HCT116 (cell line): ENCODE data around the gene FAM13A. TPM values are rescaled to one million over a fixed set of nuclear protein-coding genes. Genes with fewer than 3 reads are reported as not detected.
A peak's percentile ranks its signal among the peaks of the same experiment; 100 is the strongest.

Source experiments
- ATAC-seq: fragments of 200-7000 bp; cut with Tn5 transposase; 2 replicates; pipeline ENCODE4 v1.9.1; 2020; ENCODE audit warnings: mild to moderate bottlenecking, moderate library complexity
- BruUV-seq: library from RNA; stranded (reverse); fragments of 400-500 nt; replicated peaks from 2 replicates; lab custom pipeline; 2021; lab: Mats Ljungman, UMichigan
- CTCF ChIA-PET: fragments of 300-600 bp; sonication (Branson Sonifier 250); formaldehyde crosslinking; loops from one replicate; lab custom pipeline; 2021; ENCODE audit warnings: antibody characterized with exemption; lab: Charles Lee
- POLR2A ChIA-PET: fragments of 300-600, 350-600 bp; sonication (Branson Sonifier 250); formaldehyde crosslinking; loops from one replicate; lab custom pipeline; 2021; ENCODE audit warnings: antibody characterized with exemption; lab: Charles Lee
- RAD21 ChIA-PET, 2 experiments: fragments of 300-600 bp; sonication (Branson Sonifier 250); formaldehyde crosslinking; loops; one replicate each; lab custom pipeline; 2023; ENCODE audit warnings: low total read pairs in 2 of 2; ENCODE audit not compliant: uncharacterized antibody in 2 of 2, unreplicated experiment in 2 of 2, low non-redundant PET in 1 of 2; lab: Charles Lee
- DNase-seq: peaks from one replicate; pipeline ENCODE4 v3.0.0-alpha.2; 2010; ENCODE audit warnings: low read depth, low spot score
- H2AFZ ChIP-seq: fragments of 200-600 bp; shearing (Covaris generic), sonication (generic); 2 replicates; pipeline ENCODE4 v1.6.1; 2017; ENCODE audit warnings: low read depth, mixed run types, mixed read lengths, antibody characterized with exemption, low read length; ENCODE audit not compliant: poor library complexity, severe bottlenecking
- H3K27ac ChIP-seq: 2 replicates; pipeline ENCODE4 v1.5.1; 2012; ENCODE audit warnings: low read depth, low read length
- H3K27me3 ChIP-seq: fragments of 200-600 bp; sonication (generic); 2 replicates; pipeline ENCODE4 v1.6.1; 2016; ENCODE audit warnings: mixed run types, low read length, mixed read lengths; ENCODE audit not compliant: insufficient read depth
- H3K36me3 ChIP-seq, 2 experiments: fragments of 200-500 bp in 1 of 2; fragments of 200-600 bp in 1 of 2; sonication (Bioruptor generic) in 1 of 2; sonication (generic) in 1 of 2; 2 replicates each; pipeline versions ENCODE4 v1.5.1 to v1.6.1; 2014 to 2016; ENCODE audit warnings: low read length in 2 of 2, inconsistent platforms in 1 of 2, mixed read lengths in 1 of 2, mixed run types in 1 of 2; ENCODE audit not compliant: insufficient read depth in 2 of 2, control insufficient read depth in 1 of 2
- H3K4me1 ChIP-seq, 2 experiments: fragments of 200-600 bp in 1 of 2; sonication (generic) in 1 of 2; 2 replicates each; pipeline versions ENCODE4 v1.5.1 to v1.6.1; 2012 to 2017; ENCODE audit warnings: low read length in 2 of 2, inconsistent platforms in 1 of 2, mild to moderate bottlenecking in 1 of 2, mixed read lengths in 1 of 2, mixed run types in 1 of 2, moderate library complexity in 1 of 2; ENCODE audit not compliant: insufficient read depth in 2 of 2, control insufficient read depth in 1 of 2
- H3K4me2 ChIP-seq: fragments of 200-600 bp; sonication (generic); 2 replicates; pipeline ENCODE4 v1.6.1; 2017; ENCODE audit warnings: mixed run types, low read length, mixed read lengths
- H3K4me3 ChIP-seq, 2 experiments: fragments of 200-600 bp in 1 of 2; sonication (generic) in 1 of 2; replicated peaks in 1 of 2; 2 replicates each; pipeline ENCODE4 v1.5.1; 2011 to 2016; ENCODE audit warnings: low read length in 2 of 2, control low read depth in 1 of 2, low read depth in 1 of 2, mild to moderate bottlenecking in 1 of 2, mixed read lengths in 1 of 2, mixed run types in 1 of 2
- H3K79me2 ChIP-seq: fragments of 200-600 bp; sonication (generic); 2 replicates; pipeline ENCODE4 v1.6.1; 2017; ENCODE audit warnings: mild to moderate bottlenecking, mixed run types, low read length, moderate library complexity, mixed read lengths; ENCODE audit not compliant: insufficient read depth
- H3K9ac ChIP-seq: fragments of 200-600 bp; sonication (generic); 2 replicates; pipeline ENCODE4 v1.6.1; 2016; ENCODE audit warnings: low read length, mixed read lengths
- H3K9me2 ChIP-seq: fragments of 200-600 bp; sonication (generic), shearing (Covaris generic); 2 replicates; pipeline ENCODE4 v1.6.1; 2017; ENCODE audit warnings: mixed run types, mild to moderate bottlenecking, moderate library complexity; ENCODE audit not compliant: insufficient read depth
- H3K9me3 ChIP-seq, 2 experiments: fragments of 200-500 bp in 1 of 2; fragments of 200-600 bp in 1 of 2; sonication (Bioruptor generic) in 1 of 2; sonication (generic) in 1 of 2; 2 replicates each; pipeline ENCODE4 v1.6.1; 2014 to 2017; ENCODE audit warnings: low read length in 2 of 2, mixed read lengths in 2 of 2, inconsistent platforms in 1 of 2, low read depth in 1 of 2, mild to moderate bottlenecking in 1 of 2, mixed run types in 1 of 2, moderate library complexity in 1 of 2; ENCODE audit not compliant: control insufficient read depth in 1 of 2, insufficient read depth in 1 of 2
- H4K20me1 ChIP-seq: fragments of 200-600 bp; sonication (generic), shearing (Covaris generic); 2 replicates; pipeline ENCODE4 v1.6.1; 2017; ENCODE audit warnings: mixed run types, mild to moderate bottlenecking, moderate library complexity; ENCODE audit not compliant: insufficient read depth
- EGR1 ChIP-seq: IDR thresholded peaks from 2 replicates; pipeline ENCODE4 v1.6.1; 2012; ENCODE audit warnings: low read depth
- EZH2 ChIP-seq: fragments of 200-600 bp; sonication (generic); IDR thresholded peaks from 2 replicates; pipeline ENCODE4 v1.6.1; 2017; ENCODE audit warnings: antibody characterized with exemption, mixed run types
- EZH2phosphoT487 ChIP-seq: fragments of 200-600 bp; IDR thresholded peaks from 2 replicates; pipeline ENCODE4 v1.6.1; 2018; ENCODE audit warnings: antibody characterized with exemption, borderline replicate concordance
- FOSL1 ChIP-seq: IDR thresholded peaks from 2 replicates; pipeline ENCODE4 v1.6.1; 2012; ENCODE audit warnings: low read depth
- JUND ChIP-seq: IDR thresholded peaks from 2 replicates; pipeline ENCODE4 v1.6.1; 2012
- MAX ChIP-seq: IDR thresholded peaks from 2 replicates; pipeline ENCODE4 v1.6.1; 2012
- SIN3A ChIP-seq: IDR thresholded peaks from 2 replicates; pipeline ENCODE4 v1.6.1; 2012; ENCODE audit warnings: low read depth
- SP1 ChIP-seq: IDR thresholded peaks from 2 replicates; pipeline ENCODE4 v1.6.1; 2012; ENCODE audit warnings: low read depth
- intact Hi-C: fragments of 100-400 bp; cut with micrococcal nuclease; formaldehyde crosslinking; loops from 2 replicates; pipeline ENCODE4 v1.10.0; 2022
- total RNA-seq: library from RNA; stranded (reverse); gene quantifications from one replicate; pipeline ENCODE4 v1.2.1, GENCODE V29; 2021; ENCODE audit not compliant: unreplicated experiment
- TF ChIP-seq, protein P1 (sequence below), 3 experiments: fragments of 200-600 bp in 1 of 3; sonication (generic) in 1 of 3; IDR thresholded peaks in 2 of 3; conservative IDR thresholded peaks in 1 of 3; 2 replicates each; pipeline ENCODE4 v1.5.1; 2012 to 2017; ENCODE audit warnings: low read depth in 2 of 3, low read length in 2 of 3, antibody characterized with exemption in 1 of 3, borderline replicate concordance in 1 of 3, control low read depth in 1 of 3, mild to moderate bottlenecking in 1 of 3, mixed read lengths in 1 of 3, mixed run types in 1 of 3, moderate library complexity in 1 of 3; ENCODE audit not compliant: insufficient read depth in 1 of 3

The FAM13A gene
- total RNA-seq, 1 experiment from 2014 or later, result 17.2 TPM

- TF ChIP-seq MAX (no peak), JUND (peak; percentile 56), SP1 (0 out of 2 replicates have a peak, but pooled peaks have one; percentile 29), FOSL1 (peak; percentile 85)
- no peak overlapping the region for H2AFZ ChIP-seq
- intact Hi-C loops, result no loop called here
- no TSS peak for BruUV-seq
- peaks cover 0 to 16% of the 10 kb centered on the region in 2 experiments; a peak in 2 of 4 replicates for H3K4me1 ChIP-seq
- H3K9me2 ChIP-seq, result no peaks in the 10 kb centered on the region
- no peak overlapping the region for H3K9ac ChIP-seq
- H3K36me3 ChIP-seq, result no peaks in the 10 kb centered on the region
- H3K27me3 ChIP-seq, result no peaks in the 10 kb centered on the region
- H3K9me3 ChIP-seq, result no peaks in the 10 kb centered on the region
- H3K4me3 ChIP-seq, result no peak overlapping the region
- peak overlapping the region; percentile 40 for H3K4me2 ChIP-seq
- no peaks in the 10 kb centered on the region for H3K79me2 ChIP-seq
- DNase-seq (peak; percentile 3), ATAC-seq (peak; percentile 47; the same call in 1 of the 2 replicates)
- no peaks in the 10 kb centered on the region for H4K20me1 ChIP-seq
- RAD21 ChIA-PET, result no interaction called here
- H3K27ac ChIP-seq, result no peak overlapping the region
- POLR2A ChIA-PET, result no interaction called here
- CTCF ChIA-PET, result no interaction called here
Measured at GRCh38 chr4:88964450-88964849, 92.5 kb downstream of the FAM13A start.

DNA sequence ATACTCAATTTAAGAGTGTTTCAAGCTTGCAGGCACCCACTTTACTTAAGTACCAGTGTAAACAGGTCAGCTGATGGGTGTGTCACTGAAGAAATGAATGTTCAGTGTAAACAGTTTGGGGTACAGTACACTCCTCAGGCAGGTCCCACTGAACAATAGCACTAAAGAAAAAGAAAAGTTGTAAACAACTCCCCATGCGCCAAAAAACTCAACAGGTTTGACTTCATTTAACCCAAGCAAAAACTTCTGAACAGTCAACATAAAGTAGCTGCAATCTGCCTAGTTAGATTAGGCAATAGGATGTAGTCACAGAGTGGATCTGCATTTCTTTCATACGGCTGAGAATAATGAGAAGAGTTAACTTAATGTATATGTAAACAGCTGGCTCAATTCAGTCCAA lies 93.2 kb downstream of the FAM13A start:
- ChIA-PET POLR2A (no interaction called here), RAD21 (no interaction called here)
- intact Hi-C loops, result no loop called here

More for the DNA sequence above, 93.2 kb downstream of the FAM13A start:
- Histone ChIP-seq H3K27me3 (no peaks in the 10 kb centered on the region), H3K4me1 (peaks cover 0 to 16% of the 10 kb centered on the region in 2 experiments; a peak in 2 of 4 replicates), H4K20me1 (no peaks in the 10 kb centered on the region), H3K4me3 (no peak overlapping the region), H3K36me3 (no peaks in the 10 kb centered on the region), H2AFZ (no peak overlapping the region), H3K9me3 (no peaks in the 10 kb centered on the region), H3K27ac (no peak overlapping the region), H3K4me2 (peak overlapping the region; percentile 40; the same call in 1 of the 2 replicates), H3K9ac (no peak overlapping the region), H3K9me2 (no peaks in the 10 kb centered on the region), H3K79me2 (no peaks in the 10 kb centered on the region)
- no TSS peak for BruUV-seq
- DNase-seq (no peak), ATAC-seq (no peak)
- CTCF ChIA-PET, result no interaction called here
- no peak for TF ChIP-seq EZH2
- TF ChIP-seq, protein P1, sequence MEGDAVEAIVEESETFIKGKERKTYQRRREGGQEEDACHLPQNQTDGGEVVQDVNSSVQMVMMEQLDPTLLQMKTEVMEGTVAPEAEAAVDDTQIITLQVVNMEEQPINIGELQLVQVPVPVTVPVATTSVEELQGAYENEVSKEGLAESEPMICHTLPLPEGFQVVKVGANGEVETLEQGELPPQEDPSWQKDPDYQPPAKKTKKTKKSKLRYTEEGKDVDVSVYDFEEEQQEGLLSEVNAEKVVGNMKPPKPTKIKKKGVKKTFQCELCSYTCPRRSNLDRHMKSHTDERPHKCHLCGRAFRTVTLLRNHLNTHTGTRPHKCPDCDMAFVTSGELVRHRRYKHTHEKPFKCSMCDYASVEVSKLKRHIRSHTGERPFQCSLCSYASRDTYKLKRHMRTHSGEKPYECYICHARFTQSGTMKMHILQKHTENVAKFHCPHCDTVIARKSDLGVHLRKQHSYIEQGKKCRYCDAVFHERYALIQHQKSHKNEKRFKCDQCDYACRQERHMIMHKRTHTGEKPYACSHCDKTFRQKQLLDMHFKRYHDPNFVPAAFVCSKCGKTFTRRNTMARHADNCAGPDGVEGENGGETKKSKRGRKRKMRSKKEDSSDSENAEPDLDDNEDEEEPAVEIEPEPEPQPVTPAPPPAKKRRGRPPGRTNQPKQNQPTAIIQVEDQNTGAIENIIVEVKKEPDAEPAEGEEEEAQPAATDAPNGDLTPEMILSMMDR (IDR thresholded peaks at IDR 0.05 in 2 of 3, conservative IDR thresholded peaks at IDR 0.05 in 1 of 3; ENCODE audit: borderline replicate concordance in 1 of 3, insufficient read depth in 1 of 3, low read depth in 2 of 3, low read length in 2 of 3), result no peak
- no peak for TF ChIP-seq EGR1
- TF ChIP-seq FOSL1, result no peak
- TF ChIP-seq SIN3A, result no peak
- no peak for TF ChIP-seq EZH2phosphoT487
